Vagina (tissue), 2 donors: Measurements from ENCODE around the gene ZBTB34. TPM values are rescaled to one million over a fixed set of nuclear protein-coding genes. Genes with fewer than 3 reads are reported as not detected.

ENCODE experiments used
- DNase-seq, 2 donors: peaks; one replicate each; pipeline ENCODE4 v3.0.0-alpha.2; 2017; ENCODE audit errors: extremely low spot score in 2 of 2
- H3K27ac ChIP-seq: fragments of 200-600 bp; sonication (generic); one replicate; pipeline ENCODE4 v1.5.1; 2019
- H3K27me3 ChIP-seq: fragments of 200-600 bp; sonication (generic); one replicate; pipeline ENCODE4 v1.5.1; 2019
- H3K36me3 ChIP-seq, 2 donors: fragments of 200-600 bp; sonication (generic); one replicate each; pipeline ENCODE4 v1.5.1; 2017 to 2019
- H3K4me1 ChIP-seq: fragments of 200-600 bp; sonication (generic); one replicate; pipeline ENCODE4 v1.5.1; 2019
- H3K4me3 ChIP-seq, 2 donors: fragments of 200-600 bp; sonication (generic); 1 replicate in 1 of 2; 2 replicates in 1 of 2; pipeline ENCODE4 v1.5.1; 2016 to 2019
- H3K9me3 ChIP-seq: fragments of 200-600 bp; sonication (generic); one replicate; pipeline ENCODE4 v1.5.1; 2019
- CTCF ChIP-seq, 3 experiments: fragments of 450-650 bp in 2 of 3; fragments of 200-600 bp in 1 of 3; sonication (generic) in 1 of 3; IDR thresholded peaks; one replicate each; pipeline ENCODE4 v1.5.1; 2017 to 2019; ENCODE audit warnings: antibody characterized with exemption in 3 of 3, mild to moderate bottlenecking in 2 of 3, moderate library complexity in 2 of 3
- POLR2A ChIP-seq, 2 donors: fragments of 450-650 bp; IDR thresholded peaks; one replicate each; pipeline ENCODE4 v1.6.1; 2017; ENCODE audit warnings: antibody characterized with exemption in 2 of 2, mild to moderate bottlenecking in 2 of 2, moderate library complexity in 2 of 2
- POLR2AphosphoS5 ChIP-seq, 2 donors: sonication (generic); formaldehyde crosslinking; IDR thresholded peaks; one replicate each; pipeline ENCODE4 v1.9.0; 2017; ENCODE audit warnings: antibody characterized with exemption in 2 of 2, mild to moderate bottlenecking in 2 of 2, low read depth in 1 of 2; ENCODE audit not compliant: insufficient read depth in 1 of 2
- intact Hi-C: fragments of 100-400 bp; cut with DNase I; formaldehyde crosslinking; loops from one replicate; pipeline ENCODE4 v1.15.1; 2023
- total RNA-seq: library from RNA; depleted of rRNA; stranded (reverse); fragments of >200 nt; gene quantifications from one replicate; pipeline ENCODE4 v1.2.3, GENCODE V29; 2016

ZBTB34 gene
- total RNA-seq, 1 donor from 2014 or later, result 8.6 TPM

- peaks cover 10% of the 10 kb centered on the region for H3K4me1 ChIP-seq
- H3K27me3 ChIP-seq, result no peaks in the 10 kb centered on the region
- DNase-seq, result no peak
- intact Hi-C loops, result no loop called here
- no peak overlapping the region for H3K27ac ChIP-seq
- no peak for TF ChIP-seq POLR2A (IDR thresholded peaks at IDR 0.05)
- no peak for TF ChIP-seq CTCF (IDR thresholded peaks at IDR 0.05)
- no peak for TF ChIP-seq POLR2AphosphoS5 (IDR thresholded peaks at IDR 0.05; ENCODE audit: insufficient read depth in 1 of 2, low read depth in 1 of 2)
- no peaks in the 10 kb centered on the region for H3K36me3 ChIP-seq
- no peak overlapping the region for H3K4me3 ChIP-seq
- no peaks in the 10 kb centered on the region for H3K9me3 ChIP-seq
Observed at GRCh38 chr9:126842220-126842842, 18.1 kb upstream of the ZBTB34 start.

- no peak overlapping the region for H3K27ac ChIP-seq
- H3K27me3 ChIP-seq, result no peaks in the 10 kb centered on the region
- no peaks in the 10 kb centered on the region for H3K36me3 ChIP-seq
- H3K4me1 ChIP-seq, result peaks cover 5% of the 10 kb centered on the region
- TF ChIP-seq CTCF (IDR thresholded peaks at IDR 0.05) (no peak), POLR2A (IDR thresholded peaks at IDR 0.05) (no peak), POLR2AphosphoS5 (IDR thresholded peaks at IDR 0.05; ENCODE audit: insufficient read depth in 1 of 2, low read depth in 1 of 2) (no peak)
- no peak overlapping the region for H3K4me3 ChIP-seq
- intact Hi-C loops, result no loop called here
- DNase-seq, result no peak
- H3K9me3 ChIP-seq, result no peaks in the 10 kb centered on the region
Observed at GRCh38 chr9:126842977-126843799, 17.3 kb upstream of the ZBTB34 start.

DNA sequence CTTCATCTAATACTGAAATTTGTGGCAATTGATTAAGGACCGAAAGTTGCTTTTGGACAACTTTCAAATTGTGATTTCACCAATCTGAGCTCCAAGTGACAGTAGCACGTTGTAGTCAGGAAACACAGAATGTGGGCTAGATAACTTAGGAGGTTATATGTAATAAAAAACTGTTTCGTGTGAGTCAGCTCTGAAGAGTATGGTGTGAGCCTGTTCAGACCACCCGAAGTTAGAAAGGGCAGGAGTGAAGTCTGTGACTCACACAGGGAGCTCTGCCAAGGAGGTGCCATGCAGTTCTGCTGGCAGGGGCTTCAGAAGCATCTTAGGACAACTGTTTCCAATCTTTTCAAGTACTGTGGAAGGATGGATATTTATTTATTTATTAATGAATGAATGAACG lies 16.4 kb upstream of the ZBTB34 start:
- Histone ChIP-seq H3K4me1 (no peaks in the 10 kb centered on the region), H3K27ac (no peak overlapping the region), H3K36me3 (no peaks in the 10 kb centered on the region), H3K27me3 (no peaks in the 10 kb centered on the region), H3K9me3 (no peaks in the 10 kb centered on the region), H3K4me3 (no peak overlapping the region)
- intact Hi-C loops, result no loop called here
- TF ChIP-seq POLR2A (IDR thresholded peaks at IDR 0.05) (no peak), CTCF (IDR thresholded peaks at IDR 0.05) (no peak), POLR2AphosphoS5 (IDR thresholded peaks at IDR 0.05; ENCODE audit: insufficient read depth in 1 of 2, low read depth in 1 of 2) (no peak)
- no peak for DNase-seq

- Histone ChIP-seq H3K9me3 (no peaks in the 10 kb centered on the region), H3K4me1 (no peaks in the 10 kb centered on the region), H3K27me3 (no peaks in the 10 kb centered on the region), H3K4me3 (no peak overlapping the region), H3K36me3 (no peaks in the 10 kb centered on the region), H3K27ac (no peak overlapping the region)
- TF ChIP-seq POLR2A (IDR thresholded peaks at IDR 0.05), result no peak
- TF ChIP-seq POLR2AphosphoS5 (IDR thresholded peaks at IDR 0.05; ENCODE audit: insufficient read depth in 1 of 2, low read depth in 1 of 2), result no peak
- no peak for TF ChIP-seq CTCF (IDR thresholded peaks at IDR 0.05)
- intact Hi-C loops, result no loop called here
- peak in 1 of 2 donors; percentile 40 for DNase-seq
Observed at GRCh38 chr9:126847051-126847450, 13.4 kb upstream of the ZBTB34 start.
